Mammary epithelial cell (primary cell): ENCODE results near the gene USB1.

Experiments used
- EZH2 ChIP-seq: IDR thresholded peaks from 2 replicates; pipeline ENCODE4 v1.6.1; 2012; ENCODE audit warnings: low read length, inconsistent platforms, borderline replicate concordance
- TF ChIP-seq, protein P1 (sequence below), 2 donors: IDR thresholded peaks in 1 of 2; conservative IDR thresholded peaks in 1 of 2; 2 replicates each; pipeline ENCODE4 v1.5.1; 2011 to 2012; ENCODE audit warnings: inconsistent platforms in 2 of 2, low read length in 2 of 2, mild to moderate bottlenecking in 2 of 2, control low read depth in 1 of 2, low read depth in 1 of 2; ENCODE audit not compliant: insufficient read depth in 1 of 2; ENCODE audit errors: extremely low read depth in 1 of 2

- TF ChIP-seq, protein P1, sequence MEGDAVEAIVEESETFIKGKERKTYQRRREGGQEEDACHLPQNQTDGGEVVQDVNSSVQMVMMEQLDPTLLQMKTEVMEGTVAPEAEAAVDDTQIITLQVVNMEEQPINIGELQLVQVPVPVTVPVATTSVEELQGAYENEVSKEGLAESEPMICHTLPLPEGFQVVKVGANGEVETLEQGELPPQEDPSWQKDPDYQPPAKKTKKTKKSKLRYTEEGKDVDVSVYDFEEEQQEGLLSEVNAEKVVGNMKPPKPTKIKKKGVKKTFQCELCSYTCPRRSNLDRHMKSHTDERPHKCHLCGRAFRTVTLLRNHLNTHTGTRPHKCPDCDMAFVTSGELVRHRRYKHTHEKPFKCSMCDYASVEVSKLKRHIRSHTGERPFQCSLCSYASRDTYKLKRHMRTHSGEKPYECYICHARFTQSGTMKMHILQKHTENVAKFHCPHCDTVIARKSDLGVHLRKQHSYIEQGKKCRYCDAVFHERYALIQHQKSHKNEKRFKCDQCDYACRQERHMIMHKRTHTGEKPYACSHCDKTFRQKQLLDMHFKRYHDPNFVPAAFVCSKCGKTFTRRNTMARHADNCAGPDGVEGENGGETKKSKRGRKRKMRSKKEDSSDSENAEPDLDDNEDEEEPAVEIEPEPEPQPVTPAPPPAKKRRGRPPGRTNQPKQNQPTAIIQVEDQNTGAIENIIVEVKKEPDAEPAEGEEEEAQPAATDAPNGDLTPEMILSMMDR (conservative IDR thresholded peaks at IDR 0.05 in 1 of 2, IDR thresholded peaks at IDR 0.05 in 1 of 2; ENCODE audit: extremely low read depth in 1 of 2, insufficient read depth in 1 of 2, low read depth in 1 of 2, low read length in 2 of 2): no peak
- no peak for TF ChIP-seq EZH2
Measured at GRCh38 chr16:58043571-58044155, 42.5 kb downstream of the USB1 start.
